ENCODE measurements around the gene PGAP3.

Gene PGAP3

GRCh38 chr17:39641097-39641496, 46.8 kb downstream of the PGAP3 start:
- TF ChIP-seq ZFX (IDR thresholded peaks at IDR 0.05; ENCODE audit: borderline replicate concordance) (no peak), CTCF (IDR thresholded peaks at IDR 0.05) (no peak)

GRCh38 chr17:39640591-39641031, 47.2 kb downstream of the PGAP3 start:
- H3K27ac ChIP-seq, result no peak overlapping the region
- TF ChIP-seq CTCF (IDR thresholded peaks at IDR 0.05), result no peak
- no peak for TF ChIP-seq ZFX (IDR thresholded peaks at IDR 0.05; ENCODE audit: borderline replicate concordance)

More at GRCh38 chr17:39641097-39641496, 46.8 kb downstream of the PGAP3 start:
- no peak overlapping the region for H3K27ac ChIP-seq

- TF ChIP-seq ZFX (IDR thresholded peaks at IDR 0.05; ENCODE audit: borderline replicate concordance) (no peak), CTCF (IDR thresholded peaks at IDR 0.05) (no peak)
Measured at GRCh38 chr17:39639566-39640458, 48.0 kb downstream of the PGAP3 start.

GRCh38 chr17:39639043-39639442, 48.8 kb downstream of the PGAP3 start:
- no peak for TF ChIP-seq CTCF (IDR thresholded peaks at IDR 0.05)
- no peak for TF ChIP-seq ZFX (IDR thresholded peaks at IDR 0.05; ENCODE audit: borderline replicate concordance)
- H3K27ac ChIP-seq, result no peak overlapping the region

More at GRCh38 chr17:39639566-39640458, 48.0 kb downstream of the PGAP3 start:
- H3K27ac ChIP-seq, result no peak overlapping the region

- H3K27ac ChIP-seq, result no peak overlapping the region
- TF ChIP-seq ZFX (IDR thresholded peaks at IDR 0.05; ENCODE audit: borderline replicate concordance), result no peak
- no peak for TF ChIP-seq CTCF (IDR thresholded peaks at IDR 0.05)
Measured at GRCh38 chr17:39638317-39638716, 49.5 kb downstream of the PGAP3 start.

GRCh38 chr17:39636927-39637736, 50.7 kb downstream of the PGAP3 start, which contains the start of gene STARD3:
TSS of gene STARD3 (plus strand) at chr17:39637144. CDS start at chr17:39653532, 16,388 bp downstream.
- H3K27ac ChIP-seq, result peak within 1 kb of the TSS; percentile 74

More at GRCh38 chr17:39636927-39637736, 50.7 kb downstream of the PGAP3 start, which contains the start of gene STARD3:
- TF ChIP-seq ZFX (IDR thresholded peaks at IDR 0.05; ENCODE audit: borderline replicate concordance), result no peak
- TF ChIP-seq CTCF (IDR thresholded peaks at IDR 0.05), result peak; percentile 13; the same call in 1 of the 2 replicates

Measured in 22Rv1 (cell line).